Colonic mucosa (tissue), 4 donors: Measurements from ENCODE around the gene GPR3. TPM values are rescaled to one million over a fixed set of nuclear protein-coding genes. Genes with fewer than 3 reads are reported as not detected.
A peak's percentile ranks its signal among the peaks of the same experiment; 100 is the strongest.

Experiments
- DNase-seq: peaks from one replicate; pipeline ENCODE4 v3.0.0-alpha.2; 2020
- H3K27ac ChIP-seq: fragments of 200-600 bp; one replicate; pipeline ENCODE4 v1.8.0; 2021
- H3K27me3 ChIP-seq: fragments of 200-600 bp; one replicate; pipeline ENCODE4 v1.8.0; 2021
- H3K36me3 ChIP-seq: fragments of 200-600 bp; one replicate; pipeline ENCODE4 v1.8.0; 2021
- H3K4me1 ChIP-seq: fragments of 200-600 bp; one replicate; pipeline ENCODE4 v1.8.0; 2021; ENCODE audit warnings: mild to moderate bottlenecking
- H3K4me3 ChIP-seq: fragments of 200-600 bp; one replicate; pipeline ENCODE4 v1.8.0; 2021
- H3K9ac ChIP-seq, 2 donors: one replicate each; pipeline ENCODE4 v1.7.0; 2013; ENCODE audit warnings: control low read depth in 2 of 2, low read depth in 2 of 2, low read length in 2 of 2
- H3K9me3 ChIP-seq: fragments of 200-600 bp; one replicate; pipeline ENCODE4 v1.8.0; 2021
- intact Hi-C: fragments of 100-400 bp; cut with DNase I; formaldehyde crosslinking; loops from one replicate; pipeline ENCODE4 v1.14.1; 2022
- total RNA-seq, 2 donors: library from RNA; stranded (reverse); fragmentation: NEBNext Ultra II Directional in 1 of 2; extraction: Animal tissue kit (Norgen Biotek cat#: 25700) in 1 of 2; gene quantifications; one replicate each; pipeline ENCODE4 v1.2.1, GENCODE V29; 2021
- TF ChIP-seq, protein P1 (sequence below): fragments of 200-600 bp; IDR thresholded peaks from one replicate; pipeline ENCODE4 v1.8.0; 2022; ENCODE audit warnings: antibody characterized with exemption, mild to moderate bottlenecking
- donor health status: healthy.
- donor health status: DM: no; HTN: no; CAD: no.
- donor health status: DM: no; HTN: no; CAD: no.

The GPR3 gene
- total RNA-seq, 2 donors from 2014 or later: 0.32 to 0.49 TPM

DNA sequence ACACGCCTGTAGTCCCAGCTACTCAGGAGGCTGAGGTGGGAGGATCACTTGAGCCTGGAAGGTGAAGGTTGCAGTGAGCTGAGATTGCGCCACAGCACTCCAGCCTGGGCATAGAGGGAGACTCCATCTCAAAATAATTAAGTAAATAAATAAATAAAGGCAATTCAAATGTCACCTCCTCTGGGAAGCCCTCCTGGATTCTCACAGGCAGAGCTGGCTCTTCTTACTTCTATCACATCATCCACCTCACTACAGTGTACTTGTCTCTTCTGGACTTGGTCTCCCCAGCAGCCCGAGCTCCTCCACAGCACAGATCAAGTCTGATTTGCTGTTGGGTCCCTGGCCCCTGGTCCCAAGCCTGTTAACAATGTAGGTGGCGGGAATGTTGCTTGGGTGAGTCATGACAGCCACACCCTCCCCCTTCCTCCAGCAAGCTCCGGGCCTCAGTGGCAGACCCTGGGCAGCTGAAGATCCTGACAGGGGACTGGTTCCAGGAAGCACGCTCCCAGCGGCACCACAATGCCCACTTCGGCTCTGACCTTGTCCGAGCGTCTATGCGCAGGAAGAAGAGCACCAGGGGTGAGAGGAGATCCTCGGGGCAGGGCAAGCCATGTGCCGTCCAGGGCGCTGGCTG, 45.3 kb upstream of the GPR3 start:
- no peaks in the 10 kb centered on the region for H3K27me3 ChIP-seq
- DNase-seq: no peak
- H3K9ac ChIP-seq: no peak overlapping the region
- H3K9me3 ChIP-seq: no peaks in the 10 kb centered on the region
- intact Hi-C loops: no loop called here
- H3K4me3 ChIP-seq: no peak overlapping the region
- TF ChIP-seq, protein P1, sequence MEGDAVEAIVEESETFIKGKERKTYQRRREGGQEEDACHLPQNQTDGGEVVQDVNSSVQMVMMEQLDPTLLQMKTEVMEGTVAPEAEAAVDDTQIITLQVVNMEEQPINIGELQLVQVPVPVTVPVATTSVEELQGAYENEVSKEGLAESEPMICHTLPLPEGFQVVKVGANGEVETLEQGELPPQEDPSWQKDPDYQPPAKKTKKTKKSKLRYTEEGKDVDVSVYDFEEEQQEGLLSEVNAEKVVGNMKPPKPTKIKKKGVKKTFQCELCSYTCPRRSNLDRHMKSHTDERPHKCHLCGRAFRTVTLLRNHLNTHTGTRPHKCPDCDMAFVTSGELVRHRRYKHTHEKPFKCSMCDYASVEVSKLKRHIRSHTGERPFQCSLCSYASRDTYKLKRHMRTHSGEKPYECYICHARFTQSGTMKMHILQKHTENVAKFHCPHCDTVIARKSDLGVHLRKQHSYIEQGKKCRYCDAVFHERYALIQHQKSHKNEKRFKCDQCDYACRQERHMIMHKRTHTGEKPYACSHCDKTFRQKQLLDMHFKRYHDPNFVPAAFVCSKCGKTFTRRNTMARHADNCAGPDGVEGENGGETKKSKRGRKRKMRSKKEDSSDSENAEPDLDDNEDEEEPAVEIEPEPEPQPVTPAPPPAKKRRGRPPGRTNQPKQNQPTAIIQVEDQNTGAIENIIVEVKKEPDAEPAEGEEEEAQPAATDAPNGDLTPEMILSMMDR: no peak
- no peak overlapping the region for H3K27ac ChIP-seq
- H3K36me3 ChIP-seq: no peaks in the 10 kb centered on the region
- peaks cover 14% of the 10 kb centered on the region for H3K4me1 ChIP-seq

DNA sequence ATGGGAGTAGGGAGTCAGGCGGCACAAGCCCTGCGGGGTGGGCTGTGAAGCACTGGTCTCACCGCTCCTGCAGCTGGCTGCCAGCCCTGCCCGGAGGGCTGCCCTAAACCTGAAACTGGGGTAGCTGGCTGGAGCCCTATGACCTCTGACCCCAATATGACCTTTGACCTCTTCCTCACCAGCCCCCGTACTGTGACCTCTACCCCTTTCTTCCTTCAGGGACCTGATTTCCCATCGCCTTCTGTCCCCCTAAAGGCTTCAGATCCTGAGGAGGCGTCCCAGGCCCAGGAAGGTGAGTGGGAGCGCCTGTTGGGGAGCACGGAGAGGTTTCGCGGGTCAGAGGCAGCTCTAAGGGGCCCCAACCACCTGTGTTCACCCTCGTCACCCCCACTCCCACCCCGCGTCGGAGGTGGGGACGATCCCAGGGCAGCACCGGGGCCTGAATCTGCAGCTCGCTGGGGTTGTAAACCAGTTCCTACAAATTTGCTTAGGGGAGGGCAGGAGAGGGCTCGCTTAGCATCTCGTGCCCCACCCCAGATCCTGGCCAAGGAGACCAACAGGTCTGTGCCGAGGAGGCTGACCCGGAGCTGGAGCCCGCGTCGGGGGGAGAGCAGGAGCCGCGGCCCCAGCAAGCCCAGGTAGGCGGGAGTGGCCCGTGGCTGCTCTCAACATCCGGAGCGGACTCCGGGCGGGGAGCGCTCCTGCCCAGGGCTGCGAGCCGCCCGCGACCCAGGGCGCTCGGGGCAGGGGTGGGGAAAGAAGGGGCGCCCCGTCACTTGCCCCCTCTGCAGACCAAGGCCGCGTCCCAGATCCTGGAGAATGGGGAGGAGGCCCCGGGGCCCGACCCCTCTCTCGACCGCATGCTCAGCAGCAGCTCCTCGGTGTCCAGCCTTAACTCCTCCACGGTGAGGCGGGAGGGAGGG, 43.3 kb upstream of the GPR3 start:
- H3K9me3 ChIP-seq: no peaks in the 10 kb centered on the region
- H3K27me3 ChIP-seq: no peaks in the 10 kb centered on the region
- intact Hi-C loops: no loop called here
- H3K4me3 ChIP-seq: peak overlapping the region; percentile 51
- TF ChIP-seq, protein P1: no peak
- no peak overlapping the region for H3K27ac ChIP-seq
- DNase-seq: peak; percentile 78
- H3K4me1 ChIP-seq: peaks cover 14% of the 10 kb centered on the region
- H3K9ac ChIP-seq: peak overlapping the region; percentile 33 to 58
- no peaks in the 10 kb centered on the region for H3K36me3 ChIP-seq

DNA sequence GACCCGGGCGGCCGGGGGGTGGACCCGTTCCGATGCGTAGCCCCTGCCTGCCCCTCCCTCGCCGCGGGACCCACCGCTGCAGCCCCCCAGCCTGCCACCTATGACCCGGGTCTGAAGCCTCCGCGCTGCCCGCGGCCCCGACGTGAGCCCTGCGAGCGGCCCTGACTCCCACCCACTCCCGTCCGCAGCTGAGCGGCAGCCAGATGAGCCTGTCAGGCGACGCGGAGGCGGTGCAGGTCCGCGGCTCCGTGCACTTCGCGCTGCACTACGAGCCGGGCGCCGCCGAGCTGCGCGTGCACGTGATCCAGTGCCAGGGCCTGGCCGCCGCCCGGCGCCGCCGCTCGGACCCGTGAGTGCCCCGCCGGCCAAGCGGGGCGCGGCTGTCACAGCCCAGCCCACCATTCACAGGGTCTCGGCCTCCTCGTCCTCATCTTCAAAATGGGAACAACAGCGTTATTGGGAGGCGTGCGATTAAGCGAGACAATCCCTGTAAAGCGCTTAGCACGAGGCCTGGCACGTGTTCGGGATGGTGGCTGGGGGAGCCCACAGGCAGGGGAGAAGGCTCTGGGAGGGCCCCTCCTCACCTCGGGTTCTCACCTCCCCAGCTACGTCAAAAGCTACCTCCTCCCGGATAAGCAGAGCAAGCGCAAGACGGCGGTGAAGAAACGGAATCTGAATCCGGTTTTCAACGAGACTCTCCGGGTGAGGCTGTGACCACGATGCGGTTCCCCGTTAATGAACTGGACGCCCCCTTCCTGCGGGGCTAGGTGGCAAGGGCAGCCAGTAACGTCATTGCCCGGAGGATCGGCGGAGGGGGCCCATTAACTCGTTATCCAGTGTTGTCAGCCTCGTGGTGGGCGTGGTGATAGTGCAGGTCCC, 42.4 kb upstream of the GPR3 start:
- Histone ChIP-seq H3K36me3 (no peaks in the 10 kb centered on the region), H3K4me1 (peaks cover 14% of the 10 kb centered on the region), H3K9ac (peak overlapping the region; percentile 26 to 39), H3K4me3 (peak overlapping the region; percentile 51), H3K27me3 (no peaks in the 10 kb centered on the region), H3K27ac (no peak overlapping the region), H3K9me3 (no peaks in the 10 kb centered on the region)
- TF ChIP-seq, protein P1: no peak
- intact Hi-C loops: no loop called here
- DNase-seq: peak; percentile 74

DNA sequence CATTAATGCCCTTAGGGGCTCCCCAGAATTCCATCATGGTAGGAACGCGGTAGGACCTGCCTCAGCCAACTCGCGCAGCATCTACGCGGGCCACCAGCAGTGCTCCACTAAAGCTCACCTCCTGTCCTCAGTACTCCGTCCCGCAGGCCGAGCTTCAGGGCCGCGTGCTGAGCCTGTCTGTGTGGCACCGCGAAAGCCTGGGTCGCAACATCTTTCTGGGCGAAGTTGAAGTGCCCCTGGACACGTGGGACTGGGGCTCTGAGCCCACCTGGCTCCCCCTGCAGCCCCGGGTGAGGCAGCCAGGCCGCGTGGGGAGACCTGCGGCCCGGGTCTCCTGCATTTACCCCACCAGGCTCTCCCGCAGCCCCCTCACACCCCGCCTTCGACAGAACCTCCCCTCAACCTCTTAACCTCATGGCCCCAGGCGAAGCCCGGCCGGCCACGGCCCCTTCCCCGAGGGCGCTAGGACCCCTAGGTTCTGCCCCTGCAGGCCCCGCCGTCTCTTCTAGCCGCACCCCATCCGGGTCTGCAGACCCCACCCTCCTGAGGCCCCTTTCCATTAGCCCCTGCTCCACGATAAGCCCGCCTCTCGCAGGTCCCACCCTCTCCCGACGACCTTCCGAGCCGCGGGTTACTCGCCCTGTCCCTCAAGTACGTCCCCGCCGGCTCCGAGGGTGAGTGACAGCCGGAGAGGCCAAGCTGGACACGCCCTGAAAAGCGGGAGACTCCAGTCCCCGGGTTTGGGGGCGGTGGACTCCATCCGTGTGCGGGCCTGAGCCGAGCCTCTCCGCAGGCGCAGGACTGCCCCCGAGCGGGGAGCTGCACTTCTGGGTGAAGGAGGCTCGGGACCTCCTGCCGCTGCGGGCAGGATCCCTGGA, 41.5 kb upstream of the GPR3 start:
- no peak overlapping the region for H3K27ac ChIP-seq
- intact Hi-C loops: no loop called here
- DNase-seq: peak; percentile 60
- no peaks in the 10 kb centered on the region for H3K36me3 ChIP-seq
- H3K27me3 ChIP-seq: no peaks in the 10 kb centered on the region
- peak overlapping the region; percentile 2 for H3K4me3 ChIP-seq
- H3K4me1 ChIP-seq: peaks cover 14% of the 10 kb centered on the region
- peak overlapping the region in 1 of 2 donors; percentile 39 for H3K9ac ChIP-seq
- no peaks in the 10 kb centered on the region for H3K9me3 ChIP-seq
- TF ChIP-seq, protein P1: no peak
